ACHN (cell line): Measurements from ENCODE around the gene DNAAF6.

Source experiments
- DNase-seq: peaks from one replicate; pipeline ENCODE4 v3.0.0-alpha.2; 2015
- in situ Hi-C: cut with HindIII; loops from 2 replicates; pipeline ENCODE4 v1.10.0; 2017; ENCODE audit warnings: low sequenced_read_pairs, low pct_ligation_motif_present, low pct_unique_long_range_greater_than_20kb

DNAAF6 gene

DNA sequence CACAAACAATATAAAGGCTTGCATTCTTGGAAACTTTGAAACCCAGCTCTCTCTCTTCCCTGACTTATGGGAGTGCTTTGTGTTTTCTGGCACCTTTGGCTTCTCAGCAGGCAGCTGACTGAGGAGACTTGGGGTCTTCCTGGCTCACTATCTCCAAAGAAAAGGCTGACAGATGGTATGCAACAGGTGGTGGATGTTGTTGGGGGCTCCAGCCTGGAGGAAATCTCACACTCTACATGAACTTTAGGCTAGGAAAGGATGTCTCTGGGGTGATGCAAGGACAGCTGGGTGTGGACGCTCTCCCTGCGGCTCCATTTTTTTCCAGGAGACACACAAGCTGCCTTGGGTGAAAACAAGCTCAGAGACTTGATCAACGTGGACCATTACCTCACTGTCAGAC, 67.4 kb downstream of the DNAAF6 start:
- in situ Hi-C loops: no loop called here
- no peak for DNase-seq

DNA sequence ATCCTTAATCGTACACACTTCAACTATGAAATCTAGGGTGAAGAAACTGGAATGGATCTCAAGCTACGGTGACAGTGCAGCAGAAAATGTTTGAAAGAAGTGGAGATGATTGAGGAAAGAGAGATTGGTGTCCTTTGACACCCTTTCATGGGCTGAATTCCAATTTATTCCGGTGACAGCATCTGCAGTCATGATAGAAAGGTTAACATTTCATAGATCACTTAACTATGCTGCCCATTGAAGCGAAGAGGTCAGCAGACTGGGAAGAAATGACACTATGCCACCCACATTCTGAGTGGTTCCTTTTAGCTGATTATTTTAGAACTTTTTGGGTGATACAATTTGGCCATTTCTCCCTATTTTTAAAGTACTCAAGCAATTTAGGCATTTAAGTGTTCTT, 82.3 kb downstream of the DNAAF6 start:
- no peak for DNase-seq
- in situ Hi-C loops: no loop called here

DNA sequence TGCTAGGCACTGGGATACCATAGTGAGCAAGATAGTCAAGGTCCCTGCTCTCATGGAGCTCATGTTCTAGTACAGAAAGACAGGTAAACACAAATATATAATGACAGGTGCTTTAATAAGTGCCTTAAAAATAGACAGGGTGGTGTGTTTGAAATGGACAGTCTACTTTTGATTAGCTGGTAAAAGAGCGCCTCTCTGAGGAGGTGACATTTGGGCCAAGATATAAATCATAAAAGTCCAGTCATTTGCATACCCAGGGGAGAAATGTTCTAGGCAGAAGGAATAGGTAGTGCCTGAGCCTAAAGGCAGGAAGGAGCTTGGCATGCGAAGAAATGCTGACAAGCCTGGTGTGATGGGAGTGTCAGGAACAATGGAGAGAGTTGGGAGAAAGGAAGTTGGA, 83.6 kb downstream of the DNAAF6 start:
- in situ Hi-C loops: no loop called here
- no peak for DNase-seq

DNA sequence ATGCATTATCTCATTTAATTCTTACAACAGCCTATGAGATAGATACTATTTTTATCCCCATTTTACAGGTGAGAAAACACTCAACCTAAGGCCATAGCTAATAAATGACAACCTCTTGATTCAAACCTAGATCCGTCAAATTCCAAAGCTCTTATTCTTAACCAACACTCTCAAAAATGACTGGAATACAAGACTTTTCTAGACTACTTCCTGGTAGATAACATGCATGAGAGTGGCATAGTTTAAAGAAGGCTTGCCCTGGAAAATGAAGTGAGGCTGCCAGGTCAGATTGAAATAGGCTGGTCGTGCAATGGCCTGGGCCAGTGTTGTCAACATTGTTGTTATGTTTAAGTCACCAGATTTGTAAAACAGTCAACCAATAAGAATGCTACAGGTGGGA, 86.6 kb downstream of the DNAAF6 start:
- no peak for DNase-seq
- in situ Hi-C loops: no loop called here
